ENCODE data around the gene REPIN1. TPM values are rescaled to one million over a fixed set of nuclear protein-coding genes. Genes with fewer than 3 reads are reported as not detected.

Gene REPIN1
- total RNA-seq, 3 donors from 2014 or later (not counting 1 experiment from before 2014, with no cell fraction given) = 58.9 to 79.4 (median 76.5) TPM

GRCh38 chr7:150380463-150380862, 11.8 kb downstream of the REPIN1 start:
- TF ChIP-seq CTCF (IDR thresholded peaks at IDR 0.05) = no peak
- no peak for DNase-seq
- Histone ChIP-seq H3K9me3 (ENCODE audit: control insufficient read depth, insufficient read depth, low read length) (no peaks in the 10 kb centered on the region), H3K4me1 (ENCODE audit: control insufficient read depth, insufficient read depth, low read length) (peaks cover 28% of the 10 kb centered on the region), H3K4me3 (ENCODE audit: low read length) (no peak overlapping the region), H3K36me3 (ENCODE audit: control insufficient read depth, insufficient read depth, low read length) (no peaks in the 10 kb centered on the region), H3K27ac (ENCODE audit: low read length) (no peak overlapping the region), H3K27me3 (ENCODE audit: control insufficient read depth, insufficient read depth, low read length) (no peaks in the 10 kb centered on the region)
- Mint-ChIP-seq H3K9me3 (no peaks in the 10 kb centered on the region), H3K27ac (peak overlapping the region; percentile 67 to 71), H3K4me3 (peak overlapping the region; percentile 92), H3K36me3 (no peaks in the 10 kb centered on the region), H3K27me3 (ENCODE audit: low read depth in 2 of 2) (no peaks in the 10 kb centered on the region), H3K4me1 (peaks cover 31% of the 10 kb centered on the region in 2 donors)
- intact Hi-C loops (cut with micrococcal nuclease) = no loop called here
- 74% methylated on average over 11 of the region's 11 CpGs for WGBS (ENCODE audit: insufficient coverage)
- no peak for ATAC-seq

GRCh38 chr7:150381096-150381495, 12.5 kb downstream of the REPIN1 start:
- Histone ChIP-seq H3K36me3 (ENCODE audit: control insufficient read depth, insufficient read depth, low read length) (no peaks in the 10 kb centered on the region), H3K27me3 (ENCODE audit: control insufficient read depth, insufficient read depth, low read length) (no peaks in the 10 kb centered on the region), H3K4me3 (ENCODE audit: low read length) (no peak overlapping the region), H3K9me3 (ENCODE audit: control insufficient read depth, insufficient read depth, low read length) (no peaks in the 10 kb centered on the region), H3K4me1 (ENCODE audit: control insufficient read depth, insufficient read depth, low read length) (peaks cover 28% of the 10 kb centered on the region), H3K27ac (ENCODE audit: low read length) (no peak overlapping the region)
- Mint-ChIP-seq H3K4me3 (no peak overlapping the region), H3K4me1 (peaks cover 31% of the 10 kb centered on the region in 2 donors), H3K27me3 (ENCODE audit: low read depth in 2 of 2) (no peaks in the 10 kb centered on the region), H3K27ac (no peak overlapping the region), H3K36me3 (no peaks in the 10 kb centered on the region), H3K9me3 (no peaks in the 10 kb centered on the region)
- no peak for DNase-seq
- no peak for ATAC-seq
- no peak for TF ChIP-seq CTCF (IDR thresholded peaks at IDR 0.05)
- intact Hi-C loops (cut with micrococcal nuclease) = no loop called here
- 96% methylated on average over 9 of the region's 9 CpGs for WGBS (ENCODE audit: insufficient coverage)

GRCh38 chr7:150381785-150382122, 13.1 kb downstream of the REPIN1 start:
- H3K4me1 ChIP-seq (ENCODE audit: control insufficient read depth, insufficient read depth, low read length) = peaks cover 28% of the 10 kb centered on the region
- Mint-ChIP-seq H3K27me3 (ENCODE audit: low read depth in 2 of 2) (no peaks in the 10 kb centered on the region), H3K36me3 (no peaks in the 10 kb centered on the region), H3K4me1 (peaks cover 31% of the 10 kb centered on the region in 2 donors), H3K9me3 (no peaks in the 10 kb centered on the region), H3K27ac (no peak overlapping the region), H3K4me3 (no peak overlapping the region)
- no peak overlapping the region for H3K4me3 ChIP-seq (ENCODE audit: low read length)
- no peak overlapping the region for H3K27ac ChIP-seq (ENCODE audit: low read length)
- DNase-seq (no peak), ATAC-seq (no peak)
- no peaks in the 10 kb centered on the region for H3K27me3 ChIP-seq (ENCODE audit: control insufficient read depth, insufficient read depth, low read length)
- 100% methylated on average over 1 of the region's 1 CpG for WGBS (ENCODE audit: insufficient coverage)
- TF ChIP-seq CTCF (IDR thresholded peaks at IDR 0.05) = no peak
- intact Hi-C loops (cut with micrococcal nuclease) = no loop called here
- H3K36me3 ChIP-seq (ENCODE audit: control insufficient read depth, insufficient read depth, low read length) = no peaks in the 10 kb centered on the region
- H3K9me3 ChIP-seq (ENCODE audit: control insufficient read depth, insufficient read depth, low read length) = no peaks in the 10 kb centered on the region

- H3K36me3 Mint-ChIP-seq = no peaks in the 10 kb centered on the region
- no peaks in the 10 kb centered on the region for H3K9me3 ChIP-seq (ENCODE audit: control insufficient read depth, insufficient read depth, low read length)
- 93% methylated on average over 20 of the region's 20 CpGs for WGBS (ENCODE audit: insufficient coverage)
- peaks cover 28% of the 10 kb centered on the region for H3K4me1 ChIP-seq (ENCODE audit: control insufficient read depth, insufficient read depth, low read length)
- H3K4me3 Mint-ChIP-seq = no peak overlapping the region
- H3K27me3 Mint-ChIP-seq (ENCODE audit: low read depth in 2 of 2) = no peaks in the 10 kb centered on the region
- H3K4me1 Mint-ChIP-seq = peaks cover 31% of the 10 kb centered on the region in 2 donors
- H3K36me3 ChIP-seq (ENCODE audit: control insufficient read depth, insufficient read depth, low read length) = no peaks in the 10 kb centered on the region
- intact Hi-C loops (cut with micrococcal nuclease) = no loop called here
- no peak for TF ChIP-seq CTCF (IDR thresholded peaks at IDR 0.05)
- no peak for ATAC-seq
- H3K27me3 ChIP-seq (ENCODE audit: control insufficient read depth, insufficient read depth, low read length) = no peaks in the 10 kb centered on the region
- H3K27ac ChIP-seq (ENCODE audit: low read length) = no peak overlapping the region
- no peaks in the 10 kb centered on the region for H3K9me3 Mint-ChIP-seq
- no peak overlapping the region for H3K4me3 ChIP-seq (ENCODE audit: low read length)
- H3K27ac Mint-ChIP-seq = no peak overlapping the region
- no peak for DNase-seq
Observed at GRCh38 chr7:150382123-150382843, 13.7 kb downstream of the REPIN1 start.

Data from natural killer cell (primary cell).